ENCODE measurements around the gene ARHGEF12. TPM values are rescaled to one million over a fixed set of nuclear protein-coding genes. Genes with fewer than 3 reads are reported as not detected.

ARHGEF12 gene
- total RNA-seq, 1 experiment from 2014 or later, result 132 TPM

- no TSS peak for BruUV-seq (replicated peaks)
- Histone ChIP-seq H3K4me3 (ENCODE audit: low read depth, low read length, poor library complexity, severe bottlenecking) (no peak overlapping the region), H3K27me3 (replicated peaks; ENCODE audit: insufficient read depth, low read depth, low read length, poor library complexity) (peaks cover 8% of the 10 kb centered on the region), H3K4me1 (ENCODE audit: insufficient read depth, low read length, poor library complexity, severe bottlenecking) (no peaks in the 10 kb centered on the region), H3K27ac (ENCODE audit: low read depth, low read length, poor library complexity, severe bottlenecking) (no peak overlapping the region), H3K36me3 (ENCODE audit: insufficient read depth, low read length, poor library complexity, severe bottlenecking) (no peaks in the 10 kb centered on the region), H3K9me3 (ENCODE audit: low read depth, low read length, poor library complexity, severe bottlenecking) (no peaks in the 10 kb centered on the region)
- CTCF ChIA-PET, result interaction anchor here (0.6 to 1.0 kb wide), 2 partner anchors 12 to 221 kb away, joined by 3 to 4 read pairs; partner anchors contain the start of gene GRIK4
- POLR2A ChIA-PET (ENCODE audit: low non-redundant PET), result no interaction called here
- no peak for TF ChIP-seq CTCF (conservative IDR thresholded peaks at IDR 0.05; ENCODE audit: low read depth, low read length)
- DNase-seq (ENCODE audit: low spot score), result no peak
- intact Hi-C loops (cut with micrococcal nuclease; ENCODE audit: unreplicated experiment), result no loop called here
Observed at GRCh38 chr11:120290956-120291355, 45.3 kb upstream of the ARHGEF12 start.

GRCh38 chr11:120293038-120293800 is 43.0 kb upstream of the ARHGEF12 start:
- intact Hi-C loops (cut with micrococcal nuclease; ENCODE audit: unreplicated experiment), result no loop called here
- TF ChIP-seq EZH2 (IDR thresholded peaks at IDR 0.05; ENCODE audit: borderline replicate concordance, low read depth, low read length, poor library complexity, severe bottlenecking) (no peak), CTCF (conservative IDR thresholded peaks at IDR 0.05; ENCODE audit: low read depth, low read length) (no peak)
- no TSS peak for BruUV-seq (replicated peaks)
- Histone ChIP-seq H3K4me3 (ENCODE audit: low read depth, low read length, poor library complexity, severe bottlenecking) (no peak overlapping the region), H3K36me3 (ENCODE audit: insufficient read depth, low read length, poor library complexity, severe bottlenecking) (no peaks in the 10 kb centered on the region), H3K27ac (ENCODE audit: low read depth, low read length, poor library complexity, severe bottlenecking) (no peak overlapping the region), H3K4me1 (ENCODE audit: insufficient read depth, low read length, poor library complexity, severe bottlenecking) (no peaks in the 10 kb centered on the region), H3K27me3 (replicated peaks; ENCODE audit: insufficient read depth, low read depth, low read length, poor library complexity) (peaks cover 8% of the 10 kb centered on the region), H3K9me3 (ENCODE audit: low read depth, low read length, poor library complexity, severe bottlenecking) (no peaks in the 10 kb centered on the region)
- DNase-seq (ENCODE audit: low spot score), result no peak
- POLR2A ChIA-PET (ENCODE audit: low non-redundant PET), result no interaction called here
- CTCF ChIA-PET, result interaction anchor here (1.0 kb wide), 1 partner anchor 10 kb away, joined by 3 read pairs; no protein-coding TSS in a partner anchor

DNA sequence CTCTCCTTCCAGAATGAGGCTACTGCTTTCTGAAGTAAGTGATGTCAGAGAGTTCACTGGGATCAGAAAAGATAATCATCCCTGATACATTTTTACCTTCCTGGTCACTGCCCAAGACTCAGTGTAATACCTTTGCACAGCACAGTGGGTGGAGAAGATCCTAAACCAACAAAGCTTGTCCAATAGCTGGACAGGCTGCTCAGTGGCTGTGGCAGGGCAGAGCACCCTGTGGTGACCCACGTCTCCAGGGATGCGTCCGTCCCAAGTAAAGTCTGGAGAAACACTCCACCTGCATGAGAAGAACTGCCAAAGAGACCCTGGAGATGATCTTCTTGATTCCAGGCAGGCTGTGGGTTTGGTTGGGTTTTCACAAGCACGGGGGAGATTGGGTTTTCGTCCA is 42.1 kb upstream of the ARHGEF12 start:
- no peaks in the 10 kb centered on the region for H3K9me3 ChIP-seq (ENCODE audit: low read depth, low read length, poor library complexity, severe bottlenecking)
- no peak overlapping the region for H3K4me3 ChIP-seq (ENCODE audit: low read depth, low read length, poor library complexity, severe bottlenecking)
- no peaks in the 10 kb centered on the region for H3K36me3 ChIP-seq (ENCODE audit: insufficient read depth, low read length, poor library complexity, severe bottlenecking)
- no peak overlapping the region for H3K27ac ChIP-seq (ENCODE audit: low read depth, low read length, poor library complexity, severe bottlenecking)
- ChIA-PET CTCF (no interaction called here), POLR2A (ENCODE audit: low non-redundant PET) (no interaction called here)
- DNase-seq (ENCODE audit: low spot score), result no peak
- BruUV-seq (replicated peaks), result no TSS peak
- TF ChIP-seq CTCF (conservative IDR thresholded peaks at IDR 0.05; ENCODE audit: low read depth, low read length), result no peak
- no peak for TF ChIP-seq EZH2 (IDR thresholded peaks at IDR 0.05; ENCODE audit: borderline replicate concordance, low read depth, low read length, poor library complexity, severe bottlenecking)
- H3K27me3 ChIP-seq (replicated peaks; ENCODE audit: insufficient read depth, low read depth, low read length, poor library complexity), result peaks cover 8% of the 10 kb centered on the region
- no peaks in the 10 kb centered on the region for H3K4me1 ChIP-seq (ENCODE audit: insufficient read depth, low read length, poor library complexity, severe bottlenecking)
- intact Hi-C loops (cut with micrococcal nuclease; ENCODE audit: unreplicated experiment), result no loop called here
